ENCODE data around the gene CSRNP3. TPM values are rescaled to one million over a fixed set of nuclear protein-coding genes. Genes with fewer than 3 reads are reported as not detected.

CSRNP3 gene
- total RNA-seq, 1 experiment from 2014 or later = 0.41 TPM

DNA sequence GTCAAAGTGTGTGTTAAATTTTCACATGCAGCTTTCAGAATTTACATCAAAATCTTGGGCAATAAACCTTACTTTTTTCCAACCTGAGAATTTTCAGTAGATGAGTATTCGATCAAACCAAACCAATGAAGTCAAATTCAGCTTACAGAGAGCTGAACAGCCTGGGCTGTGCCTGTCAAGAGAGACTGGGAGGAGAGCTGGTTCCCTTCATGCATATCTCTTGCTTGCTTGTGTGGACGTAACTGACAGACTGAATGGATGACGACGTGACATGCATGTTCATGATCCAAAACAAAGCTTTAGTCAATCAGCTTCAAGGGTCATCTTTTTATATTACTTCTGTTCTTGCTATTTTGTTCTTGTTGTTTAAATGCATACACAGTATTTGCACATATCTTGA, 179.3 kb downstream of the CSRNP3 start:
- H3K9me3 ChIP-seq (ENCODE audit: insufficient read depth, low read depth) = no peaks in the 10 kb centered on the region
- H3K27me3 ChIP-seq (ENCODE audit: insufficient read depth, low read depth) = no peaks in the 10 kb centered on the region
- TF ChIP-seq EZH2 (IDR thresholded peaks at IDR 0.05; ENCODE audit: low read depth) = no peak
- TF ChIP-seq, protein P1, sequence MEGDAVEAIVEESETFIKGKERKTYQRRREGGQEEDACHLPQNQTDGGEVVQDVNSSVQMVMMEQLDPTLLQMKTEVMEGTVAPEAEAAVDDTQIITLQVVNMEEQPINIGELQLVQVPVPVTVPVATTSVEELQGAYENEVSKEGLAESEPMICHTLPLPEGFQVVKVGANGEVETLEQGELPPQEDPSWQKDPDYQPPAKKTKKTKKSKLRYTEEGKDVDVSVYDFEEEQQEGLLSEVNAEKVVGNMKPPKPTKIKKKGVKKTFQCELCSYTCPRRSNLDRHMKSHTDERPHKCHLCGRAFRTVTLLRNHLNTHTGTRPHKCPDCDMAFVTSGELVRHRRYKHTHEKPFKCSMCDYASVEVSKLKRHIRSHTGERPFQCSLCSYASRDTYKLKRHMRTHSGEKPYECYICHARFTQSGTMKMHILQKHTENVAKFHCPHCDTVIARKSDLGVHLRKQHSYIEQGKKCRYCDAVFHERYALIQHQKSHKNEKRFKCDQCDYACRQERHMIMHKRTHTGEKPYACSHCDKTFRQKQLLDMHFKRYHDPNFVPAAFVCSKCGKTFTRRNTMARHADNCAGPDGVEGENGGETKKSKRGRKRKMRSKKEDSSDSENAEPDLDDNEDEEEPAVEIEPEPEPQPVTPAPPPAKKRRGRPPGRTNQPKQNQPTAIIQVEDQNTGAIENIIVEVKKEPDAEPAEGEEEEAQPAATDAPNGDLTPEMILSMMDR (conservative IDR thresholded peaks at IDR 0.05) = no peak
- no peak overlapping the region for H3K4me3 ChIP-seq
- no peaks in the 10 kb centered on the region for H3K4me1 ChIP-seq (replicated peaks; ENCODE audit: insufficient read depth)
- H3K27ac ChIP-seq = no peak overlapping the region
- intact Hi-C loops (cut with micrococcal nuclease; ENCODE audit: unreplicated experiment) = no loop called here
- no peak overlapping the region for H2AFZ ChIP-seq
- H4K20me1 ChIP-seq (ENCODE audit: insufficient read depth) = no peaks in the 10 kb centered on the region
- H3K36me3 ChIP-seq (ENCODE audit: low read depth) = no peaks in the 10 kb centered on the region
- no peak overlapping the region for H3K4me2 ChIP-seq
- no peaks in the 10 kb centered on the region for H3K9me2 ChIP-seq (ENCODE audit: insufficient read depth)
- H3F3A ChIP-seq (ENCODE audit: insufficient read depth, low read depth) = no peaks in the 10 kb centered on the region
- BruUV-seq (replicated peaks) = no TSS peak
- ChIA-PET CTCF (no interaction called here), POLR2A (ENCODE audit: unreplicated experiment) (no interaction called here)
- H3K79me2 ChIP-seq (ENCODE audit: low read depth) = no peaks in the 10 kb centered on the region
- no peak for DNase-seq

DNA sequence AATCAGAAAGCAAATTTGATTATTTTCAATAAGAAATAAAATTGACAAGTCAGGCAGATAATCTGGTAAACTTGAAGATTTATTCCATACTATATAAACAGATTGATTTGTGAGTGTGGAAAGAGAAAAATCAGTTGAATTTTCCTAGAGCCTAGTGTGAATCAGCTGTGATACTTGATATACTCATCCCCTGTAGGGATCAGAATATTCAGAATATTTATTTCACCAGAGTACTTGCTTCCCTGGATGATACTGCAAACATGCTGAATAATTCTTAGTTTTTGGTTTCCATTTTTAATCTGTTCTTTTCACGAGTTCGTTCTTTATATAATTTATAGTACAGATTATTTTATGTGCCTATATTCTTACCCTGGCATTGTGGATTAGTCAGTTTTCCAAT, 181.7 kb downstream of the CSRNP3 start:
- H2AFZ ChIP-seq = no peak overlapping the region
- H3K79me2 ChIP-seq (ENCODE audit: low read depth) = no peaks in the 10 kb centered on the region
- H3F3A ChIP-seq (ENCODE audit: insufficient read depth, low read depth) = no peaks in the 10 kb centered on the region
- DNase-seq = no peak
- no peaks in the 10 kb centered on the region for H3K9me2 ChIP-seq (ENCODE audit: insufficient read depth)
- no peaks in the 10 kb centered on the region for H3K27me3 ChIP-seq (ENCODE audit: insufficient read depth, low read depth)
- no peaks in the 10 kb centered on the region for H3K9me3 ChIP-seq (ENCODE audit: insufficient read depth, low read depth)
- ChIA-PET CTCF (interaction anchor here (0.6 kb wide), 1 partner anchor 34 kb away, joined by 4 read pairs; no protein-coding TSS in a partner anchor), POLR2A (ENCODE audit: unreplicated experiment) (no interaction called here)
- H3K27ac ChIP-seq = no peak overlapping the region
- intact Hi-C loops (cut with micrococcal nuclease; ENCODE audit: unreplicated experiment) = no loop called here
- no peaks in the 10 kb centered on the region for H4K20me1 ChIP-seq (ENCODE audit: insufficient read depth)
- H3K4me1 ChIP-seq (replicated peaks; ENCODE audit: insufficient read depth) = no peaks in the 10 kb centered on the region
- H3K4me2 ChIP-seq = no peak overlapping the region
- no TSS peak for BruUV-seq (replicated peaks)
- H3K4me3 ChIP-seq = no peak overlapping the region
- no peaks in the 10 kb centered on the region for H3K36me3 ChIP-seq (ENCODE audit: low read depth)
- TF ChIP-seq, protein P1 (conservative IDR thresholded peaks at IDR 0.05) = no peak
- no peak for TF ChIP-seq EZH2 (IDR thresholded peaks at IDR 0.05; ENCODE audit: low read depth)

DNA sequence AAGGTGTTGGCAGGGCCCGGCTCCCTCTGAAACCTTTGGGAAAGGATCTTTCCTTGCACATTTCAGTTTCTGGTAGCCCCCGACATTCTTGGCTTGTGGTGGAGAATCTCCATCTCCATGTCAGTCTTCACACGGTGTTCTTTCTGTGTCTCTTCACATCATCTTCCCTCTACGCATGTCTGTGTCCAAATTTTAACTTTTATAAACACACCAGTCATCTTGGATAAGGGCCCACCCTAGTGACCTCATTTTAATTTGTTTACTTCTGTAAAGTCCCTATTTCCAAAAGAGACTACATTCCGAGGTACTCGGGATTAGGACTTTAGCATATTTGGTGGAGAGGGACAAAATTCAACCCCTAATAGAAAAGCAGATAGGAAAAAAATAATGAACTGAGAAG, 186.2 kb downstream of the CSRNP3 start:
- no peak overlapping the region for H3K4me2 ChIP-seq
- no peak overlapping the region for H2AFZ ChIP-seq

More for the DNA sequence above, 186.2 kb downstream of the CSRNP3 start:
- intact Hi-C loops (cut with micrococcal nuclease; ENCODE audit: unreplicated experiment) = no loop called here
- TF ChIP-seq EZH2 (IDR thresholded peaks at IDR 0.05; ENCODE audit: low read depth) = no peak
- TF ChIP-seq, protein P1 (conservative IDR thresholded peaks at IDR 0.05) = no peak
- Histone ChIP-seq H3K36me3 (ENCODE audit: low read depth) (no peaks in the 10 kb centered on the region), H3K4me1 (replicated peaks; ENCODE audit: insufficient read depth) (no peaks in the 10 kb centered on the region), H3K27me3 (ENCODE audit: insufficient read depth, low read depth) (no peaks in the 10 kb centered on the region), H3K27ac (no peak overlapping the region), H3K79me2 (ENCODE audit: low read depth) (no peaks in the 10 kb centered on the region), H3F3A (ENCODE audit: insufficient read depth, low read depth) (no peaks in the 10 kb centered on the region), H3K4me3 (no peak overlapping the region), H4K20me1 (ENCODE audit: insufficient read depth) (no peaks in the 10 kb centered on the region), H3K9me2 (ENCODE audit: insufficient read depth) (no peaks in the 10 kb centered on the region), H3K9me3 (ENCODE audit: insufficient read depth, low read depth) (no peaks in the 10 kb centered on the region)
- no TSS peak for BruUV-seq (replicated peaks)
- DNase-seq = no peak
- ChIA-PET CTCF (no interaction called here), POLR2A (ENCODE audit: unreplicated experiment) (no interaction called here)
